Hypothalamus (tissue), 51 donors: ENCODE measurements around the gene TMCO4.
A peak's percentile ranks its signal among the peaks of the same experiment; 100 is the strongest.

ENCODE experiments used
- DNase-seq, 51 donors: peaks; one replicate each; lab custom pipeline; 2025; lab: John Stamatoyannopoulos, UW

The TMCO4 gene

DNA sequence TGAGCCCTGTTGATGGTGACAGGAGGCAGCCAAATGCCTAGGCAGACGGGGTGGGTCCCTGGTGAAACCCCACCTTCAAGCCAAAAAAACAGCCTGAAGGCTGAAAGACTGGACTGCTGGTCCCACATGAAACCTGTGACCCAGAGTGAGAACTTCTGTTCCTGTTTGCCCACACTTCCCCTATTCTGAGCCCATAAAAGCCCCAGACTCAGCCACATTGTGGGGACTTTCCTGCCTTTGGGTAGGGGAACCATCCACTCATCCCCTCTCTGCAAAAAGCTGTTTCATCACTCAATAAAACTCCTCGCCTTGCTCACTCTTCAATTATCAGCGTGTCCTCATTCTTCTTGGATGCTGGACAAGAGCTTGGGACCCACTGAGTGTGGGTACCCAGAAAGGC, 109.9 kb downstream of the TMCO4 start:
- DNase-seq, result no peak

DNA sequence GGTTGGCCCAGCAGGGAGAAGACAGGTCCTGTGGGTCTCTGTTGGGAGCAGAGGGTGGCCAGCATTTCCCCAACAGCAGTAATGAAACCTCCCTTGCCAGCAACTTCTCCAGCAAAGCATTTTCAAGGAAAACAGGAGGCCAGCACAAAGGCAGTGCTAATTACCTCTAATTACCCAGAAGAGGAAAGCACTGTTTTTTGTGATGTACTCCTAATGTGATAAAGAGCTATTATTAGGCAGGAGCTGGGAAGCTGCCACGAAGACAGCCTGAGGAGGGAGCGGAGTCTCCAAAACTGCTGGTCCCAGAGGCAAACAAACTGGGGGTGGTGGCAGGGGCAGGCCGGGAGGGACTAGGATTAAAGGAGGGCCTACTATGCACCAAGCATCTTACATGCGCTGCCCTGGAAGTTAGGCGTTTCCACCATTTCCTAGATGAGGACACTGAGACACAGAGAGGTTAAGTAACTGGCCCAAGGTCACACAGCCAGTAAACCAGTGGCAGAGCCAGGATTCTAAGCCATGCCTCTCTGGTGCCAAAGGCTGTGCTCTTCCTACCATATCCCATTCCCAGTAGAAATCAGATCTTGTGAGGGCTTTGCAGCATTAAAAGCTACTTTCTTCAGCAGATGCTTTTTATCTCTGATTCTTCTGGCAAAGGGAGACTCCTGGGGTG, 110.5 kb downstream of the TMCO4 start:
- DNase-seq, result peak in 1 of 51 donors; percentile 38

DNA sequence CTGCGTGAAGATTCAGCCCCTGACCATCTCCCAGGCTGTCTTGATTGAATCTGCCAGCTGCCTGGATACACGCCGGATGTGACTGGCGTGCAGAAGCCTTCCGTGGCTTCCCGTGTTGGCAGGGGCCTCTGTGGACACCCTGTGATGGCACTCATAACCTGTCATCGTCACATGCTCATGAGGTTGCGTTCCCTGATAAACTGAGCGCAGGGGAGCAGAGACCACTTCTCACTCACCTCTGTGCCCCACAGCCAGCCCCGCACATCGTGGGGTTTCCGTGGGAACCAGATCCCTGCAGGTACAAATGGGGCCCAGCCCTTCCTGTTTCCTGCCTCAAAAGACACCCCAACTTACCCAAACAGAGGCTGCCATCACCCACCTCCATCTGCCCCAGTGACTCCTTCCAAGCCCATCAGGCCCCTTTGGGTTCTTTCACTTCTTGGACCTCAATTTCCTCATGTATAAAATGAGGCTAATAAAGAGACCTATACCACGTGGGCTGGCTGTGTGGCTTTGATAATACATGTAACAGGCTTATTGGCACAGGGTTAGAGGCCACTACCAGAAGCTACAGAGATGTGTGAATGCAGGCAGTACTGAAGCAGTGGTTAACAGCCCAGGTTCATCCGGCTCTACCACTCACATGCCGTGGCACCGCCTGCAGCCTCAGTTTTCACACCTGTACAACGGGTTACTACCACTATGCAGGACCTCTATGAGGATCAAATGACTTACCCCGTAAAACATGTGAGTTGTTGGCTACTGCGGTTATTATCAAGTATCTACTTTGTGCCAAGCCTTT, 111.5 kb downstream of the TMCO4 start:
- no peak for DNase-seq

- DNase-seq, result no peak
These were observed 112.3 kb downstream of the TMCO4 start for GRCh38 chr1:19687414-19687813.

- DNase-seq, result no peak
These were observed 113.7 kb downstream of the TMCO4 start for GRCh38 chr1:19685994-19686393.

- DNase-seq, result no peak
These were observed 115.0 kb downstream of the TMCO4 start for GRCh38 chr1:19684677-19685076.

DNA sequence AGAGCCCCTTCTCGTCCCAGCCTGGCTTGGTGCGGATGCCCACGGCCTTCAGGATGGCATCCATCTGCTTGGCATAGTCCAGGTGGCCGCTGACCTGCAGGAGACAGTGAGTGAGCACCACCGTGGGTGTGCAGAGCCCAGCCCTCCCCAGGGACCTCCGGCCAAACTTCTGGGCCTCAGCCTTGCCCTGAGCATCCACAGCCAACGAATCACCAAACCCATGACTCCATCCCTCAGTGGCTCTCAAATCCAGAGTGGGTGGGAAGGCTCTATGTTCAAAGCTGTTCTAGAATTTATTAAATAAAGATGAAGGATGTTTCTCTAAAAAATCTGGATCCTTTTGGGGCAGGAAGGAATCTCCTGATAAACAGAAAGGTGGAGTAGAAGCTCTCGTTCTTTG, 116.4 kb downstream of the TMCO4 start:
- DNase-seq, result no peak

GRCh38 chr1:19682901-19683300, 116.8 kb downstream of the TMCO4 start:
- no peak for DNase-seq

DNA sequence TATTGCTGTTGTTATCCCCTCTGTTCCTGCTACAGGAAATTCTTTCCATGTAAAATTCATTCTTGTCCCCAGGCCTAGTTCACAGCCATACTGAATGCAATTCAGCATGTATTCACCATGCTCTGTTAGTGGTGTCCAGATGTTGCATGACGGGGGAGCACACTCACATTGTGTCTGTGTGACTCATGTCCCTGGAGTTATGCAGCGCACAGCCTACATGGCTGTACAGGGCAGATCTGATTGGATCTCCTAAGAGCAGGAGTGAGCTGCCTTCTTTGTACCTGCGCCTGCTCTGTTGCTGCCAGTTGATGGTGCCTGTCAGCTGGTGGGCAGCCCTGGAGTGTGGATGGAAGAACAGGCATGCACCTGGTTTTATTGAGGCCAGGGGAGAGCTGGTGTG, 117.5 kb downstream of the TMCO4 start:
- DNase-seq, result peak in 3 of 51 donors; percentile 20 to 29 (median 23)

GRCh38 chr1:19680644-19681043, 119.1 kb downstream of the TMCO4 start:
- no peak for DNase-seq

- no peak for DNase-seq
These were observed 120.0 kb downstream of the TMCO4 start for GRCh38 chr1:19679691-19680090.

GRCh38 chr1:19678931-19679453, 120.7 kb downstream of the TMCO4 start:
- DNase-seq, result no peak

DNA sequence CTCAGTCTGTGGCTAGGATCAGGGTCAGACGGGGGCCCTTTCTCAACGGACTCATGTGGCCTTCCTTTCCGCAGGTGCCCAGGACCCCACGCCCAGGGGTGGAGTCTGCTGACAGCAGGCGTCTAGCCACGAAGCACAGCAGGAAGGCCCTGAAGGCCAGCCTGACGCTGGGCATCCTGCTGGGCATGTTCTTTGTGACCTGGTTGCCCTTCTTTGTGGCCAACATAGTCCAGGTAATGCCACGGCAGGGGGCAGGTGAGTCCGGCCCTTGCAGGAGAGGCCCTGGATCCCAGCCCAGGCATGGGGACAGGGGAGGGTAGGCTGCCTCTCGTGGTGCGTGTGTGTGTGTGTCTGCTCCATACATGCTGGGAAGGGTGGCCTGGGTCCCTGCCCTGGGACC, 121.2 kb downstream of the TMCO4 start:
- no peak for DNase-seq

DNA sequence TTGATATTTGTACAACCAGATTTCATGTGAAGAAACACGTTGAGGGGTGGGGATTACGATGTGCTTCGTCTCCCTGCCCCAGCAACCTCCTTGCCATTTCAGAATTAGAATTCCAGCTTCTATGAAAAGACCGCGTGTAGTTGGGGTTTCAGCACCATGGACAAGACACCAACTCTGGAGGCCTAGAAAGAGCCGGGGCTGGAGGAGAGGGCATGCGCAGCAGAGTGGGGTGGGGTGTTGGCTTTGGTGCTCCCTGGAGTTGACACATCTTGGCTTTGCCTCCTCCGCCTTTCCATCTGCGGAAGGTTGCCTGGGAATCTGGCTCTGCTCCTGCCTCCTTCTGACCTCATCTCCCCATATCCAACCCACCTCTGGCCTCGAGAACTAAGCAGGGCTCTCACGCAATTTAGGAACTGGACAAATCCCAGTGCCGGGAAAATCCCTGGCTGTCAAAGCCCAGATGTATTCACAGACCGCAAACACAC, 123.2 kb downstream of the TMCO4 start:
- peak in 11 of 51 donors; percentile 4 to 23 (median 11) for DNase-seq

DNA sequence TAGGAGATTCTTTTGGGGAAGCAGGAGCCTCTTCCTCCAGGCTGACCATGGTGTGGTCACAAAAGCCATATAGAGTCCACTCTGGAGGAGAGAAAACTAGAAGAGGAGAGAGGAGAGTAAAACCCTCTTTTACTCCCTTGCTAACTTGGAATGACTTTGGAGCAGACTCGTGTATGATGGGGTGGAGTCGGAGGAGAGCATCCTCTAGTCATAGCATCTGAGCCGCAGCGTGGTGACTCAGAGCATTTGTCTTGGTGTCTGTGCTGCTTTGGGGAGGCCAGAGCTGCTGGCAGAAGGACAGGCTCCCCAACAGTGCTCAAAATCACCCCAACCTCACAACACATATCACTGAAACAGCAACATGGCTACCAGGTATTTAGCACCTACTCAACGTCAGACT, 123.9 kb downstream of the TMCO4 start:
- DNase-seq, result peak in 3 of 51 donors; percentile 13 to 43 (median 39)

DNA sequence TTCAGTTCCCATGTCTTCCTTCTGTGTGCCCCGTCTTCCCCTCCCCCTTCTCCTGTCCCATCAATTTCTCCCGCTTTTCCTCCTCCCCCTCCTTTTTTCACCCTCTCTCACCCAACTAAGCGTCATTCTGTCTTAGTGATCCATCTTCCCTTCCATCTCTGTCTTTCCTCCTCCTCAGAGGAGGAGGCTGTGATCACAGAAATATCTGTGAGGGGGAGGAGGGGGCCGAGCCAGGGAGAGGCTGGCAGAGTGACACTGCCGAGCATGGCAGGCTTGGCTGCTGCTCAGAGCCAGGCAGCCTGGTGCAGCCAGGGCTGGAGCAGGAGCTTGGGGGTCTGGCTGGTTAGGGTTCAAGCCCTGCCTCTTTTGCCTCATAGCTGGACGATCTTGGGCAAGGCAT, 127.5 kb downstream of the TMCO4 start:
- DNase-seq, result peak in 1 of 51 donors; percentile 28

DNA sequence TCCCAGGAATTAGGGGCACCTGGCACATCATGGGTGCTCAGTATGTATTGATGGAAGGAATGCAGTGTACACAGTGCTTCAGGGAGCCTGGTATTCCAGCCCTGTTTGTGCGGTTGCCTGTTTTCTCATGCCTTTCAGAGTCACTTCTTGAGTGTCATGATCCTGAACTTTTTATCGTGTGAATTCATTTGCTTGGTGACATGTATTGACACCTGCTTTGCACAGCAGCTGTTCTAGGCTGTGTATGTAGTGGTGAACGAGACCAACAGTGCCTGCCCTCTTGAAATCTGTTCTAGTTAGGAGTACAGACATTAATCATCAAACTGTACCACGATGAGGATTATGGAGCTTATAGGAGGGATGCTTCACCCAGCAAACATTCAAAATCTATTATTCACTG, 128.9 kb downstream of the TMCO4 start:
- DNase-seq, result no peak

DNA sequence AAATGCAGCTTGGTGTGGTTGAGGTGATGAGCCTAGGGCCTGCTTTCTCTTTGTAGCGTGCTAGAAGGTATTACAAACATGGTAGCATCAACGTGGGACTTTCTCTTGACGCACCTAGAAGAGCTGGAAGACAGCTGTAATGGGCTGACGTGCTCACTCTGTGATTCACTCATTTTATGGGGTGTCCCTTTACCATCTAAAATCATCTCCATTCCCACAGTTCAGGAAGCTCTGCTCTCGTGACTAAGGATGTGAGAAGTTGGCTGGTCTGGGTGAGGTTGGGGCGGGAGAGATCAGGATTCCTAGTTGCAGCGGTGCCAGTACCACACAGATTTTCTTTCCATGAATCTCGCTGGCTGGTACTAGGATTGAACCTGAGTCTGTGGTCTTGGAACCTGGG, 130.8 kb downstream of the TMCO4 start:
- no peak for DNase-seq

GRCh38 chr1:19665496-19666465, 133.9 kb downstream of the TMCO4 start:
- no peak for DNase-seq

- DNase-seq, result no peak
These were observed 134.6 kb downstream of the TMCO4 start for GRCh38 chr1:19665186-19665495.
